Activated CD8-positive, alpha-beta T cell treated with anti-CD3 and anti-CD28 coated beads, Interleukin-2, amount 10 ng/mL, durations not matched to agents 7 days and 5 days (primary cell): ENCODE results near the gene DRAP1. TPM values are rescaled to one million over a fixed set of nuclear protein-coding genes. Genes with fewer than 3 reads are reported as not detected.

Experiments used
- ATAC-seq: fragments of 150-1000 bp; cut with Tn5 transposase; one replicate; pipeline ENCODE4 v1.10.0; 2021; ENCODE audit warnings: moderate library complexity
- CTCF ChIA-PET: fragments of 350-600 bp; sonication (Branson Sonifier 250); formaldehyde crosslinking; loops from one replicate; lab custom pipeline; 2021; ENCODE audit warnings: antibody characterized with exemption; lab: Charles Lee
- POLR2A ChIA-PET: fragments of 350-600 bp; sonication (Branson Sonifier 250); formaldehyde crosslinking; loops from one replicate; lab custom pipeline; 2021; ENCODE audit warnings: antibody characterized with exemption; lab: Charles Lee
- DNase-seq: peaks from one replicate; pipeline ENCODE4 v3.0.0-alpha.2; 2020
- H3K27ac Mint-ChIP-seq: one replicate; pipeline ENCODE4 v1.8.0; 2021; ENCODE audit warnings: mild to moderate bottlenecking, mixed read lengths
- H3K27me3 Mint-ChIP-seq: one replicate; pipeline ENCODE4 v1.8.0; 2021; ENCODE audit warnings: low read depth, mixed read lengths
- H3K36me3 Mint-ChIP-seq: one replicate; pipeline ENCODE4 v1.8.0; 2021; ENCODE audit warnings: low read depth, mixed read lengths
- H3K4me1 Mint-ChIP-seq: one replicate; pipeline ENCODE4 v1.8.0; 2021; ENCODE audit warnings: low read depth, mixed read lengths
- H3K4me3 Mint-ChIP-seq: one replicate; pipeline ENCODE4 v1.8.0; 2021; ENCODE audit warnings: mild to moderate bottlenecking, mixed read lengths
- H3K9me3 Mint-ChIP-seq: one replicate; pipeline ENCODE4 v1.8.0; 2022; ENCODE audit warnings: mixed read lengths; ENCODE audit not compliant: insufficient read depth
- total RNA-seq, 2 experiments: library from RNA; stranded (reverse); gene quantifications; one replicate each; pipeline ENCODE4 v1.2.3, GENCODE V29; 2021

DRAP1 gene
- total RNA-seq, 2 experiments from 2014 or later, result 219 to 240 TPM

DNA sequence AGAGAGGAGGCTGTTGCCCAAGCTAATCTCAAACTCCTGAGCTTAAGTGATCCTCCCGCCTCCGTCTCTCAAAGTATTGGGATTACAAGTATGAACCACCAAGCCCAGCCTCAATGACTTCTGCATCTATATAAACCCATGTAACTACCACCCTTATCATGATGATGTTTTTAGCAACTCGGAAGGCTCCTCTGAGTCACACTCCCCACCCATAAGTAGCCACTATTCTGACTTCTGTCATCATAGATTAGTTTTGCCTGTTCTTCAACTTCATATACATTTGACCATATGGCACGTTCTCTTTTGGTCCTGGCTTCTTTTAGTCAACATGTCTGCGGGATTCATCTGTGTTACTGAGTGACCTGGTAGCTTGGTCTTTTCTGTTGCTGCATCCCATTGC, 12.6 kb upstream of the DRAP1 start:
- no peak overlapping the region for H3K27ac Mint-ChIP-seq
- H3K36me3 Mint-ChIP-seq, result no peaks in the 10 kb centered on the region
- peaks cover 23% of the 10 kb centered on the region for H3K4me1 Mint-ChIP-seq
- CTCF ChIA-PET, result interaction anchor here (1.2 to 2.8 kb wide), 5 partner anchors 16 to 127 kb away, joined by 3 to 10 read pairs (median 6); partner anchors contain the start of genes CCDC85B and FIBP
- ATAC-seq (no peak), DNase-seq (no peak)
- H3K27me3 Mint-ChIP-seq, result peaks cover 4% of the 10 kb centered on the region
- H3K9me3 Mint-ChIP-seq, result no peaks in the 10 kb centered on the region
- no peak overlapping the region for H3K4me3 Mint-ChIP-seq
- POLR2A ChIA-PET, result interaction anchor here (1.1 kb wide), 1 partner anchor 16 kb away, joined by 3 read pairs; no protein-coding TSS in a partner anchor

DNA sequence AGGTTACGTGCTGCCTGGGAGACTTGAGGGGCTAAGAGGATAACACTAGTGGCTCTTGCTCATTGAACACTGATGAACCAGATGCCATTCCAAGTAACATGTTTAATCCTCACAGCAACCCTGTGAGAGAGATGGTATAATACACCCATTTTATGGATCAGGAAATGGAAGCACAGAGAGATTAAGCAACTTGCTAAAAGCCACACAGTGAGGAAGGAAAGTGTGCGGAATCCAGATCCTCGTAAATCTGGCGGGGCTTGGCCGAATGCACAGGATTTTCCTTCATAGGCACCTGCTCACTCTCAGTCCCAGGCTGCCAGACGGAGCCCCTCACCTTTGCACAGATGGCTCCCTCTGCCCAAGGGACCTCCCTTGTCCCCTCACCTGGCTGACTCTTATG, 11.3 kb upstream of the DRAP1 start:
- no peaks in the 10 kb centered on the region for H3K9me3 Mint-ChIP-seq
- no peak for ATAC-seq
- peaks cover 4% of the 10 kb centered on the region for H3K27me3 Mint-ChIP-seq
- POLR2A ChIA-PET, result no interaction called here
- CTCF ChIA-PET, result interaction anchor here (1.1 to 1.8 kb wide), 3 partner anchors 17 to 137 kb away, joined by 3 to 10 read pairs (median 3); partner anchors contain the start of genes CCDC85B and MUS81
- no peak for DNase-seq
- no peaks in the 10 kb centered on the region for H3K36me3 Mint-ChIP-seq
- H3K4me1 Mint-ChIP-seq, result peaks cover 12% of the 10 kb centered on the region
- H3K4me3 Mint-ChIP-seq, result no peak overlapping the region
- no peak overlapping the region for H3K27ac Mint-ChIP-seq

DNA sequence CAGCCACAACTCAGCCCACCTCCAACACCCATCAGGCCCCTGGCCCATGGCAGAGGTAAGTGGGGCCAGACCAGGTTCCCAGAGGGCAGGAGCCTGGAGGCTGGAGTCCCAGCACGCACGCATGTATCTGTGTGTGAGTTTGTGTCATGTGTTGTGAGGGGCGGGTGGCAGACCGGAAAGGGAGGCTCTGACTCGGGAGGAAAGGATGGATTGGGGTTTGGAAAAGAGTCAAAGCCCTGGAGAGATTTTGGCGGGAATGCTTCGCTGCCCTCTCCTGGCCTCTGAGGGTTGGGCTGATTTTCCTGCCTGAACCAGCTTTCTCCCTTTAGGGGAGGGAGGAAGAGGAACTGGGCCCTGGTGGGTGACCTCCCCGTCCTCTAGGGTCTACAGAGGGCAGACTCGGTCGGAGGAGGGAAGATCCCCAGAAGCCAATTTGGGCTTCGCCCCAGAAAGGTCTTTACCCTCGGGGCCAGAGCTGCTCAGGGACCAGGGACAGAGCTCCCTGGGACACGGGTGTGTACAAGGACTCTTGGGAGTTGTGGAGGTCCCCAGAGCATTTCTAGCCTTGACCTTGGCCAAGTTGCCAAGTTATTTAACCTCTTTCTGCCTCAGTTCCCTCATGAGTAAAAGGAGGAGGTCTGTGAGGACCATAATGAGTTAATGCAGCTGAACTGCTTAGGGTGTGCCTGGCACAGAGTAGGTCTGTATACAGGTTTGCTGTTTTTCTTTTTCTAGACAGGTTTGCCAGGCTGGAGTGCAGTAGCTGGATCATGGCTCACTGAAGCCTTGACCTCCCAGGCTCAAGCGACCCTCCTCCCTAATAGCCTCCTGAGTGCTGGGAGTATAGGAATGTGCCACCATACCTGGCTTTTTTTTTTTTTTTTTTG, 7.3 kb upstream of the DRAP1 start:
- H3K4me1 Mint-ChIP-seq, result peaks cover 22% of the 10 kb centered on the region
- ATAC-seq (no peak), DNase-seq (no peak)
- no peaks in the 10 kb centered on the region for H3K9me3 Mint-ChIP-seq
- ChIA-PET CTCF (interaction anchor here (1.0 to 5.4 kb wide), 5 partner anchors 11 to 76 kb away, joined by 3 to 41 read pairs (median 3); partner anchors contain the start of genes CCDC85B, FIBP and FOSL1), POLR2A (interaction anchor here (1.5 kb wide), 1 partner anchor 11 kb away, joined by 3 read pairs; no protein-coding TSS in a partner anchor)
- peaks cover 7% of the 10 kb centered on the region for H3K36me3 Mint-ChIP-seq
- no peaks in the 10 kb centered on the region for H3K27me3 Mint-ChIP-seq
- no peak overlapping the region for H3K27ac Mint-ChIP-seq
- no peak overlapping the region for H3K4me3 Mint-ChIP-seq

DNA sequence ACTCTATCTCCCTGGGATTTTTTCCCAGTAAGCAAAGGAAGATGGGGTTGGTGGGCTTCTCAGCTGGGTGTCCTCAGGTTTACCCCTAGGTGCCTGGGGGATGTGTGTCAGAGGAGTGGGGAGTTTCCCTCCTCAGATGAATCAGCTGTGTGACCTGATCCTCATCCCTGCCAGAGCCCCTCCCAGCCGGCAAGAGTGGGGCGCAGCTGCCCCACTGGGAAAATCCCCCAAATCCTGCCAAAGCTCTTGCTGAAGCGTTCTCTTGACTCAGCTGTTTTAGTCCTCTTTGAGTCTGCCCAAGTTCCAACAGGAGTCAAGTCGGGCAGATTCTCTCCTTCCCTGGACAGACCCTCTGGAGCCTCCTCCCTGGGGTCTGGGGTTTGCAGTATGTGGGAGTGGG, 6.4 kb upstream of the DRAP1 start:
- no peaks in the 10 kb centered on the region for H3K27me3 Mint-ChIP-seq
- H3K36me3 Mint-ChIP-seq, result peaks cover 10% of the 10 kb centered on the region
- no peak for ATAC-seq
- DNase-seq, result no peak
- peaks cover 27% of the 10 kb centered on the region for H3K4me1 Mint-ChIP-seq
- CTCF ChIA-PET, result interaction anchor here (1.0 to 5.4 kb wide), 3 partner anchors 16 to 75 kb away, joined by 3 to 41 read pairs (median 3); partner anchors contain the start of genes CCDC85B and FIBP
- H3K4me3 Mint-ChIP-seq, result no peak overlapping the region
- no peak overlapping the region for H3K27ac Mint-ChIP-seq
- H3K9me3 Mint-ChIP-seq, result no peaks in the 10 kb centered on the region
- POLR2A ChIA-PET, result no interaction called here

DNA sequence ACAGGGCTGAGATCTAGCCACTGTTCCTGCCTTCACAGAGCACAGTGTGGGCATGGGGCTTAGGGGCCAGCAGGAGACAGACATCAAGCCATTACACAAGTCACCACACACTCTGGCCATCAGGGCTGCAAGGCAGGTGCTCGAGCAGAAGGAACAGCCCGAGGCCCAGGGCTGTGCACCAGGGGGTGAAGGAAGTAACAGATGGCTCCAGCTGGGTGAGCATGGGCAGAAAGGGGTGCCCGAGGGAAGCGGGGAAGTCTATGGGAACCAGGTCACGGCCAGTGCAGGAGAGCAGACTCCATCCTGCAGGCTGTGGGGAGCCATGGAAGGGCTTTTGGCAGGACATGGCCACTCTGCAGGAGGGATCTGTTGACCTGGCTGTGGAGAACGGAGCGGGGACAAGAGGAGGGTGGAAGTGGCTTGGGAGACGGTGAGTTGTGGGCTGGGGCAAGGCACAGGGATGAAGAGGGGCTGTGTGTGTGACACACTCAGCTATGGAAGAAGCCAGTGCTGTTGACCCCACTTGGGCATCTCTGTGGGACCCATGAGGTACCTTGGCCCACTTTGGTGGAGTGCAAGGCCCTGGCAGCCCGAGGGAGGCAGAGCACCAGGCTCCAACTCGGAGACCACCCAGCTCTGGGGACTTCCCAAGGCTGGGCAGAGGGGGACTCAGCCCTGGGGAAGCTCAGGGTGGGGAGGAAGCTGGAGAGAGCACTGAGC, 4.0 kb upstream of the DRAP1 start:
- no peaks in the 10 kb centered on the region for H3K9me3 Mint-ChIP-seq
- peaks cover 14% of the 10 kb centered on the region for H3K36me3 Mint-ChIP-seq
- no peak overlapping the region for H3K4me3 Mint-ChIP-seq
- ATAC-seq, result no peak
- no peaks in the 10 kb centered on the region for H3K27me3 Mint-ChIP-seq
- POLR2A ChIA-PET, result interaction anchor here (0.6 to 2.4 kb wide), 5 partner anchors 10 to 41 kb away, joined by 3 to 13 read pairs (median 3); partner anchors contain the start of gene CCDC85B
- CTCF ChIA-PET, result interaction anchor here (0.9 to 1.5 kb wide), 2 partner anchors 14 to 15 kb away, joined by 3 read pairs; partner anchors contain the start of gene FOSL1
- H3K4me1 Mint-ChIP-seq, result peaks cover 26% of the 10 kb centered on the region
- DNase-seq, result no peak
- no peak overlapping the region for H3K27ac Mint-ChIP-seq

DNA sequence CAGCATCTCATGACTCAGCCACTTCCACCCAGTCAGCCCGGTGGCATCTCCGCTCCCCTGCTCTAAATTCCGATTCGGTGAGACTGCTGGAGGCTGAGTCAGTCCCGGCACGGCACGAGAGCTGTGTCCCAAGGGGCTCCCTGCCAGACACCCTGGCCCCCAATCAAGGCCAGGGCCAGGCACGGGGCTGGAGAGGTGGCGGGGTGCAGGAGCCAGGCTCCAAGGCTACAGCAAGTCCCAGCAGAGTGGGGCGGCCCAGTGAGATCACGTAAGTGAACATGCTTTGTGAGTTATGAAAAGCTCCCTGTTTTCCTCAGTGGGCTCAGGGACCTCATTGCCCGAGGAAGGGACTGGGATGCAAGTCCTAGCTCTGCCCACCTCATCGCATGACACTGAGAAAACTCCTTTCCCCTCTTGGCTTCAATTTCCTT, 3.4 kb upstream of the DRAP1 start:
- Mint-ChIP-seq H3K27ac (no peak overlapping the region), H3K9me3 (no peaks in the 10 kb centered on the region), H3K4me1 (peaks cover 31% of the 10 kb centered on the region), H3K4me3 (no peak overlapping the region), H3K36me3 (peaks cover 20% of the 10 kb centered on the region), H3K27me3 (no peaks in the 10 kb centered on the region)
- DNase-seq, result no peak
- no peak for ATAC-seq
- CTCF ChIA-PET, result interaction anchor here (0.9 to 1.5 kb wide), 3 partner anchors 14 to 30 kb away, joined by 3 read pairs; partner anchors contain the start of gene FOSL1
- POLR2A ChIA-PET, result interaction anchor here (0.6 to 2.4 kb wide), 2 partner anchors 10 to 25 kb away, joined by 3 to 13 read pairs; partner anchors contain the start of gene CCDC85B

DNA sequence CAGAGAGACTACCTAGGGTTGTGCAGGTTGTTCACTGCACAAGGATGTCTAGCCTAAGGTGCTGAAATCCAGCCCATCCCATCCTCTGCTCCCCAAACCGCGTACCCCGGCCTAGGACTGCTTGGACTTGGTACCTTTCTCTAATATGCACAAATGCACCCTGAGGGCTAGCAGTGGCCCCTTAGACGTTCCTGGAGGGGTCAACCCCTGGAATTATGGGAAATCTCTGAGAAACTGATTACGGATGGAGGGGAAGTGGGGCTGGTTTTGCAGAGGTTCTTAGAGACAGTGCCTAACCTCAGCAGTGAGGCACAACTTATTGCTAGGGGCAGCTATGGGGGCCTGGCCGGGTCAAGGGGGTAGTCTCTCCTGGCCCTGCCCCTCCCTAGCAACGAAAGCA, 2.8 kb upstream of the DRAP1 start:
- ChIA-PET POLR2A (interaction anchor here (2.4 kb wide), 1 partner anchor 26 kb away, joined by 13 read pairs; the partner anchor contains the start of gene CCDC85B), CTCF (interaction anchor here (0.9 to 1.5 kb wide), 3 partner anchors 15 to 31 kb away, joined by 3 read pairs; partner anchors contain the start of gene FOSL1)
- no peak overlapping the region for H3K27ac Mint-ChIP-seq

DNA sequence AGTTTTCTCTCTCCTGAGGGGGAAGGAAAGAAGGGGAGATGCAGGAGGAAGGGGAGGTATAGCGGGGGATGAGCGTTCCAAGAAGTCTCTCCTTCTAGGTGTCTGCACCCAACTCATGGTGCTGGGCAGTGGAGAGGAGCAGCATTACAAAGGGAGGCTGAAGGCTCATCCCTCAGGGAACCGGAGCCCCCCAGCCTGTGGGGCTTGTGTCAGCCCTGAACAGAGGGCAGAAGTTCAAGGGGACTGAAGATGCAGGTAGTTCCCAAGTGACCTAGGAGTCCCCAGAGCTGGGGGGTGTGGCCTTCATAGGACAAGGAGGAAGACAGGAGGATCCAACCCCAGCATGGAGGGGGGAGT, 2.2 kb upstream of the DRAP1 start:
- Mint-ChIP-seq H3K4me3 (peak overlapping the region; percentile 86), H3K9me3 (no peaks in the 10 kb centered on the region), H3K4me1 (peaks cover 34% of the 10 kb centered on the region), H3K27ac (no peak overlapping the region), H3K36me3 (peaks cover 25% of the 10 kb centered on the region), H3K27me3 (no peaks in the 10 kb centered on the region)
- ChIA-PET POLR2A (interaction anchor here (0.9 to 2.3 kb wide), 5 partner anchors 8 to 57 kb away, joined by 3 to 18 read pairs (median 7); partner anchors contain the start of genes CCDC85B and MUS81), CTCF (interaction anchor here (1.3 to 2.1 kb wide), 4 partner anchors 15 to 31 kb away, joined by 3 to 22 read pairs (median 6); partner anchors contain the start of genes CCDC85B, FIBP and FOSL1)
- DNase-seq (no peak), ATAC-seq (no peak)

More for the DNA sequence above, 2.8 kb upstream of the DRAP1 start:
- Mint-ChIP-seq H3K4me1 (peaks cover 32% of the 10 kb centered on the region), H3K36me3 (peaks cover 21% of the 10 kb centered on the region), H3K4me3 (peak overlapping the region; percentile 86), H3K27me3 (no peaks in the 10 kb centered on the region), H3K9me3 (no peaks in the 10 kb centered on the region)
- DNase-seq (no peak), ATAC-seq (no peak)

DNA sequence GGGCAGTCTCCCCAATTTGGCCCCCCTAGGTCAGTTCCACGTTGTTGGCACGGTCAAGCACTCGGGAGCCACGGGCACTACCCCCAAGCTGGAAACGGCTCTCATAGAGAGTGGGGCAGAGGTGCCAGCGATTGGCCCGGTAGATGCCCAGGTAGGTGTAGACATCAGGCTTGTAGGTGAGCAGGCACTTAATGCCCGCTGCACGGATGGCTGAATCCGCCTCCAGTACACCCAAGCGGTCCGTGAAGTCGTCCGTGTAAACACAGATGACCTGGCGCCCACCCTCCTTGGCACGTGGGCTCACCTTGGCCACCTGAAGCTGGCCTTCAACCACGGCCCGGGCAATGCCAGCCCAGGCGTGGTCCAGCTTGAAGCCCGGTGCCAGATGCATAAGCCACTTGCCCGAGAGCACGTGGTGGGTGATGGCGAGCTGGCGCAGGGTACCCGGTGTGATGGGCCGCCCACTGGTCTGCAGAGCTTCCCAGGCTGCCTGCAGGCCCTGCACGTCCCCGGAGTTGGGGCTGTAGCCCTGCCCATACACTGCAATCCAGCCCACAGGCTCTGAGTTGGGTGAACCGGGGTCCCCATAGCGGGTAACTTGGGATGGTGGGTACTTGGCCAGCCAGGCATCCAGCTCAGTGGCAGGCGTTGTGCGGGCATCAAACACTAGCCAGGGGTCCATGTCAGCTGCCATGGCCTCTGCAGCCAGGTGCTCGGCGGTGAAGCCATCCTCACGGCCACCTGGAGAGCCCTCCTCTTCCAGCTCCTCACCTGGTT, 1.6 kb upstream of the DRAP1 start:
- peaks cover 31% of the 10 kb centered on the region for H3K36me3 Mint-ChIP-seq
- peak overlapping the region; percentile 86 for H3K4me3 Mint-ChIP-seq
- H3K4me1 Mint-ChIP-seq, result peaks cover 39% of the 10 kb centered on the region
- CTCF ChIA-PET, result interaction anchor here (0.6 to 2.1 kb wide), 8 partner anchors 9 to 127 kb away, joined by 3 to 22 read pairs (median 6); partner anchors contain the start of genes CCDC85B, FIBP and FOSL1
- ATAC-seq (no peak), DNase-seq (no peak)
- POLR2A ChIA-PET, result interaction anchor here (0.6 to 2.3 kb wide), 11 partner anchors 9 to 58 kb away, joined by 3 to 18 read pairs (median 3); partner anchors contain the start of genes CCDC85B and MUS81
- H3K27me3 Mint-ChIP-seq, result no peaks in the 10 kb centered on the region
- no peak overlapping the region for H3K27ac Mint-ChIP-seq
- H3K9me3 Mint-ChIP-seq, result no peaks in the 10 kb centered on the region
